HG03565 (cell line): ENCODE data around the gene NARS2.
"Not testable (repeated sequence)": the region's sequence is repeated elsewhere in the genome, so short reads cannot be mapped to it uniquely, and the experiment has no call there.

Experiments used
- ATAC-seq: cut with Tn5 transposase; IDR thresholded peaks from one replicate; pipeline ENCODE4 v1.9.1; 2021; ENCODE audit warnings: mild to moderate bottlenecking, moderate library complexity; ENCODE audit not compliant: unreplicated experiment

Gene NARS2

DNA sequence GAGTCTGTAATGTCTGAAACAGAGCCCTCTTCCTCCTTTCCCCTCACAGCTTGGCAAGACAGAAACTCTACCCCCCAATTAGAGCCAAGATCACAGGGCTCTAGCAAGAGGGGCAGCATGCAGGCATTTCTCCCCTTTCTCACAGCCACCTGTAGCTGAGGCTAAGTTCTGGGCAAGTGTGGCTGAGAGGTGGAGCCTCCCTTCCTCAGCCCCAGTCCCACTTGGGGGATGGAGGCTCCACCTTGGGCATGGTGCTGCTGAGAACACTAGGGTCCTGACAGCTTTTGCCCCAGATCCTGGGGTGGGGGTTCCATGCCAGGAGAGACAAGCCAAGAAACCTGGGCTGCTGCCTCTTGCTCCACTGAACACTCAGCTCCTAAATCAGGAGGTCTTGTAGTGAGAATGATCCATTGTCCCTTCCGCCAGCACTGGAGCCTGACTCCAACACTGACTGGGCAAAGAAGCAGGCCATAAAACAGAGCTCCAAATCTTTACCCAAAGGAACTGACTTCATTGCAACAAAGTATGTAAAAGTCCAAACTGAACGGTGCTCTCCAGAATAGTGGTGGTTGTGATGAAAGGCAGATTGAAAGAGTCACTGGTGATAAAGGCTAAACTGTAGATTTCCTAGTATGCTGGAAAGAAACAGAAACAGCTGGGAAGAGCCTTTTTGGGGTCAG, 25.6 kb downstream of the NARS2 start:
- no peak for ATAC-seq

GRCh38 chr11:78547931-78548705, 26.5 kb downstream of the NARS2 start:
- no peak for ATAC-seq

- peak; percentile 43 for ATAC-seq
These were observed 32.7 kb downstream of the NARS2 start for GRCh38 chr11:78542007-78542406.

DNA sequence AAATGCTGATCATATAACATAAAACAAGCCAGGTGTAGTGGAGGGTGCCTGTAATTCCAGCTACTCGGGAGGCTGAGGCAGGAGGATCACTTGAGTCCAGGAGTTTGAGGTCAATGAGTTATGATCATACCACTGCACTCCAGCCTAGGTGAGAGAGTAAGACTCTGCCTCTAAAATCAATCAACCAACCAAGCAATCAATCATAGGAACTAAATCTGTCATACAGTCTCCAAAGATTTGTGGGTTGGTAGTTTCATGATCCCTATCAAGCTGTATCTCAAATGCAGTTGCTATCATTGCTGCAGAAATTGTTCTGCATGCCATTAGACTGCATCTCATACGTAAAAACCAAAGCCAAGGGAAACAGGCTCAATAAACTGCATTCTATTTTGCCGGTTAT, 33.1 kb downstream of the NARS2 start:
- peak; percentile 21 for ATAC-seq

GRCh38 chr11:78540256-78540655, 34.4 kb downstream of the NARS2 start:
- ATAC-seq: no peak

- no peak for ATAC-seq
These were observed 35.2 kb downstream of the NARS2 start for GRCh38 chr11:78539506-78539905.

- no peak for ATAC-seq
These were observed 37.7 kb downstream of the NARS2 start for GRCh38 chr11:78536933-78537332.

DNA sequence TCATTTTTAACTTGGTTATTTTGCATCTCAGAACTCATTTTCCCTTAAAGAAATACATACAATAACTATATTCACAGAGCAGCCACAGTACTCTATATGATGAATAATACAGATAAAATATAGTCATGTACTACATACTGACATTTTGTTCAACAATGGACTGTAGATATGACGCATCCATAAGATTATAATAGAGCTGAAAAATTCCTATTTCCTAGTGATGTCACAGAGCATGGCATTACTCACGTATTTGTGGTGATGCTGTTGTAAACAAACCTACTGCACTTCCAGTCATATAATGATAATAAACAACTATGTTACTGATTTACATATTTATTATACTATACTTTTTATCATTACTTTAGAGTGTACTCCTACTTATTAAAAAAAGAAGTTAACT, 38.7 kb downstream of the NARS2 start:
- no peak for ATAC-seq

DNA sequence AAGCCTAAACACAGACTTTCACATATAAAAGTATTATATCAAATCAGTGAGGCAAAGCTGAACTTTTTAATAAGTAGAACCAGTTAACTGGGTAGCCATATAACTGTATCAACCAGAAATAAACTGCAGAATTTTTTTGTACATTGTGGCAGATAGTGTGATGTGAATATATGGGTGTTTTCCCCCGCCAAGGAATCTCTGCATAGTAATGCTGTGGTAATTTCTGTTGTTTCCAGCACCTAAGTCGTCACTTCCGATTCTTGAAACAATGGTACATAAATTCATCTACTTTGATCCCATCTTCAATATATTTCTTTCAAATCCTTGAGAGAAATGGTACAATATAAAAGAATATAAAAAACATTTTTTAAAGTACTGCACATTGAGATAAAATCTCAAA, 39.6 kb downstream of the NARS2 start:
- peak; percentile 39 for ATAC-seq

DNA sequence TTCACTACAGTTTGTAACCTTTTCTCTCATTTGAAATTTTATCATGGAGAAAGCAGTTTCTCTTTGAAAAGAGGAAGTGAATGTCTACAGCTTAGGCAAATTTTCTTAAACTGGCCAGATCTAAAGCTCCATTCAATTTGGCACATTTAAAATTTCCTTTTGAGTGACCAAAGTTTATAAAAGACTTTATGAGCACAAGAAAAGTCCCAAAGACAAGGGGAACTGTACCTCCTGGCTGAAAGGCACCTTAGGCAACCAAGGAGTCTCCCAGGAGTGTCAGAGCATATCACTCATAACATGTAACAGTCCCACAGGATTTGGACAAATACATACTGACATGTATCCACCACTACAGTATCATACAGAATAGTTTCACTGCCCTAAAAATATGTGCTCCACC, 41.3 kb downstream of the NARS2 start:
- ATAC-seq: no peak

GRCh38 chr11:78532991-78533390, 41.7 kb downstream of the NARS2 start:
- no peak for ATAC-seq

DNA sequence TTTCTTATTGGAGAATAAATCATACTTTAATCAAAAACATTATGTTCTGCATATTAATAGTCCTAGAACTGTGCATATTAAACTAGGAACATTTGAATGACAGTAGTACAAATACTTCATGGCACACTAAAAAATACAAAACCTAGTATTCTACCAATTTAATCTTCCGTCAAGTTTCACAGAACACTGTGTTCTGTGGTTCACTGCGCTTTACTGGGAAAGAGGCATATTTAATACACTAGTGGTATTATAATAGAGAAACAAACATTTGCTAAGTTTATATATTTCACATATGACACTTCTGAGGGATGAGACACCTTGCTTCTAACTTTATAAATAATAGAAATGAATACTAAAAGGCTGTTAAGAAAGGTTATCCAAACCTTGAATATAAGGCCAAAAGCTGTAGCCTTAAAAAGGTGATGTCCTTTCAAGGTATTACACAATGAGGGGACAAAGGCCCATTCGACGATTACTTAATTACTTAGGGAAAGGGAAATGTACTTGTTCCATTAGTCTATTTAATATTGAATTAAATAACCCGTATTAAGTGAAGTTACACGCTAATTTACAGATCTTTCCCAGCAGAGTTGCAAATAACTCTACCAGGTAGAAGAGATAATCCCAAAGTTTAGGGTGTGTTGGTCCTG, 48.0 kb downstream of the NARS2 start:
- ATAC-seq: no peak

DNA sequence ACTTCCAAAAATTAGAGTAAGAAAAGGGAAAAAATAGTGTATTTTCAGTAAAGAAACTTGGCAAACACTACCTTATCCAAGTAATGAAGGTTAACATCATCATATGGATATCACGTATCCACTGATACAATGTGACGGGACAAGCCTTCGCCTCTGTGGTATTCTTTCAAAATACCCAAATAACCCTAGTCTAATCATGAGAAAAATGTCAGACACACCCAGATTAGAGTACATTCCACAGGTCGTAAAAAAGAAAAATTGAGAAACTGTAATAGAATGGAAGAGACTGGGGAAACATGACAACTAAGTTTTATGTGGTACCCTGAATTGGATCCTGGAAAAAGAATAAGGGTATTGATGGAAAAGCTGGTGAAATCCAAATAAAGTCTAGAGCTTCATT, 48.9 kb downstream of the NARS2 start:
- no peak for ATAC-seq

- no peak for ATAC-seq
These were observed 54.4 kb downstream of the NARS2 start for GRCh38 chr11:78520230-78520629.

- no peak for ATAC-seq
These were observed 58.4 kb downstream of the NARS2 start for GRCh38 chr11:78516281-78516680.

DNA sequence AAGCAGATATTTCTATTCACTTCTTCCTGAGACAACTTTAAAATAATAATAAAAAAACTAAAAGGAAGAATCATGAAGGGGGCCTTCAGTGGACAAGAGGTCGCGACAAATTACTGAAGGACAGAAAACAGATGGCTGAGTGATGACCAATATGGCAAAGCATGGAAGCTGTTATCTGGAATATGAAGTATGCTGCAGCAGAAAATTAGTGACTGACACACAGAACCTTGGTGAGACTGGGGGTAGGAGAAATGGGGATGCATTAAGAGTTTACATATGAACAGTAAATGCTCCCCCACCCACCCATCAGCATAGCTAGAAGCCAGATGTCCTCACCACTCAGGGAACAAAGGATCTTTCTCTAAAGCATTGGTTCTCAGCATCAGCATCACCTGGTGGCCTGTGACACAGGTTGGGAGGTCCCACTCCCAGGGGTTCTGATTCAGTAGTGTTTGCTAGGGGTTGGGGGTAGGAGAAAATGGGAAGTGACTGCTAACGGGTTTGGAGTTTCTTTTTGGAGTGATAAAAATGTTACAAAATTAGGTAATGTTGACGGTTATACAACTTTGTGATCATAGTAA, 59.7 kb downstream of the NARS2 start:
- ATAC-seq: no peak

GRCh38 chr11:78513085-78513484, 61.6 kb downstream of the NARS2 start:
- ATAC-seq: not testable (repeated sequence)

DNA sequence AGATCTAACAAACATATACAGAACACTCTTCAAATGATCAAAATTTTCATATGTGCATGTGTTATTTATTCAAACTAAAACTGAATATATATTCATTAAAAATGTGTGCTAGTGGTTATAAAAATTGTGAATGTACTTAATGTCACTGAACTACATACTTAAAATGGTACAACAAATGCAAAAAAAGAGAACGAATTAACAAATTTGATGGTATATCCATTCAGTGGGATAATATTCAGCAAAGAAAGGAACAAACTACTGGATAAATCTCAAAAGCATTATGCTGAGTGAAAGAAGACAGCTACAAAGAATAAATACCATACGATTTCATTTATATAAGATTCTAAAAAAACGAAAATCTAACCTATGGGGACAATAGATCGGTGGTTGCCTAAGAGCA, 64.1 kb downstream of the NARS2 start:
- no peak for ATAC-seq

- no peak for ATAC-seq
These were observed 64.6 kb downstream of the NARS2 start for GRCh38 chr11:78510025-78510596.

DNA sequence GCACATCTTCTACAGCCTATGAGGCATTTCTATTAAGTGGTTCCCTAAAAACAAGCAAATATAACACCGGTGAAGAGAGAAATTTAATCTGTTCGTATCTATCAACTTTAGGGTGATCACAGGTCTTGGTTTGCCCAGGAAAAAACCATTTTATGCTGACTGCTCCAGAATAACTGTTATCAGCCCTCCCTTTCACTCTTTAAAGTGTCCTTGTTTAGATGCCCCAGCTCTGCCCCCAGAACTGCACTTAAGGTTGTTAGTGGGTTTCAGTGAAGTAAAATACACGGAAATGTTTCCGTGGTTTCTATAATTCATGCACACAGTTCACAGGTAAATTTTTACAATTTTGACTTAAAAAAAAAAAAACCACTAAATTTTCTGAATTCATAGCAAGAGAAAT, 70.0 kb downstream of the NARS2 start:
- ATAC-seq: no peak

- no peak for ATAC-seq
These were observed 70.5 kb downstream of the NARS2 start for GRCh38 chr11:78504181-78504580.
